MCF 10A (cell line): ENCODE data around the gene PCGF1. TPM values are rescaled to one million over a fixed set of nuclear protein-coding genes. Genes with fewer than 3 reads are reported as not detected.
A peak's percentile ranks its signal among the peaks of the same experiment; 100 is the strongest.

Experiments used
- BruUV-seq: library from RNA; stranded (reverse); fragments of 400-500 nt; replicated peaks from 2 replicates; lab custom pipeline; 2021; lab: Mats Ljungman, UMichigan
- CTCF ChIA-PET: fragments of 300-600 bp; sonication (Branson Sonifier 250); formaldehyde crosslinking; extraction: SDS; loops from one replicate; lab custom pipeline; 2021; ENCODE audit warnings: antibody characterized with exemption, inconsistent platforms; lab: Yijun Ruan, JAX
- POLR2A ChIA-PET: fragments of 300-600, 350-650 bp; sonication (Branson Sonifier 250); formaldehyde crosslinking; extraction: SDS; loops from one replicate; lab custom pipeline; 2020; ENCODE audit warnings: antibody characterized with exemption, inconsistent platforms; lab: Yijun Ruan, JAX
- DNase-seq: peaks from one replicate; pipeline ENCODE4 v3.0.0-alpha.2; 2018; ENCODE audit not compliant: unreplicated experiment
- H3K27ac Mint-ChIP-seq: one replicate; pipeline ENCODE4 v1.8.0; 2022; ENCODE audit warnings: mild to moderate bottlenecking, low read depth, mixed read lengths; ENCODE audit not compliant: unreplicated experiment
- H3K27me3 Mint-ChIP-seq: one replicate; pipeline ENCODE4 v1.8.0; 2022; ENCODE audit warnings: mixed read lengths; ENCODE audit not compliant: insufficient read depth, unreplicated experiment
- H3K36me3 Mint-ChIP-seq: one replicate; pipeline ENCODE4 v1.8.0; 2022; ENCODE audit warnings: mild to moderate bottlenecking, moderate library complexity, mixed read lengths; ENCODE audit not compliant: insufficient read depth, unreplicated experiment
- H3K4me1 Mint-ChIP-seq: one replicate; pipeline ENCODE4 v1.8.0; 2022; ENCODE audit warnings: mixed read lengths; ENCODE audit not compliant: insufficient read depth, unreplicated experiment
- H3K4me3 Mint-ChIP-seq: one replicate; pipeline ENCODE4 v1.8.0; 2022; ENCODE audit warnings: mild to moderate bottlenecking, moderate library complexity, mixed read lengths; ENCODE audit not compliant: unreplicated experiment
- H3K9me3 Mint-ChIP-seq: one replicate; pipeline ENCODE4 v1.8.0; 2022; ENCODE audit warnings: mixed read lengths; ENCODE audit not compliant: unreplicated experiment
- CTCF ChIP-seq: fragments of 200-600 bp; IDR thresholded peaks from one replicate; pipeline ENCODE4 v1.8.0; 2022; ENCODE audit warnings: antibody characterized with exemption, mild to moderate bottlenecking; ENCODE audit not compliant: unreplicated experiment
- intact Hi-C: fragments of 100-400 bp; cut with micrococcal nuclease; formaldehyde crosslinking; loops from 2 replicates; pipeline ENCODE4 v1.14.1; 2022
- total RNA-seq: library from RNA; stranded (reverse); gene quantifications from 2 replicates; pipeline ENCODE4 v1.2.3, GENCODE V29; 2022

PCGF1 gene
- total RNA-seq, 1 experiment from 2014 or later = 41.6 TPM

DNA sequence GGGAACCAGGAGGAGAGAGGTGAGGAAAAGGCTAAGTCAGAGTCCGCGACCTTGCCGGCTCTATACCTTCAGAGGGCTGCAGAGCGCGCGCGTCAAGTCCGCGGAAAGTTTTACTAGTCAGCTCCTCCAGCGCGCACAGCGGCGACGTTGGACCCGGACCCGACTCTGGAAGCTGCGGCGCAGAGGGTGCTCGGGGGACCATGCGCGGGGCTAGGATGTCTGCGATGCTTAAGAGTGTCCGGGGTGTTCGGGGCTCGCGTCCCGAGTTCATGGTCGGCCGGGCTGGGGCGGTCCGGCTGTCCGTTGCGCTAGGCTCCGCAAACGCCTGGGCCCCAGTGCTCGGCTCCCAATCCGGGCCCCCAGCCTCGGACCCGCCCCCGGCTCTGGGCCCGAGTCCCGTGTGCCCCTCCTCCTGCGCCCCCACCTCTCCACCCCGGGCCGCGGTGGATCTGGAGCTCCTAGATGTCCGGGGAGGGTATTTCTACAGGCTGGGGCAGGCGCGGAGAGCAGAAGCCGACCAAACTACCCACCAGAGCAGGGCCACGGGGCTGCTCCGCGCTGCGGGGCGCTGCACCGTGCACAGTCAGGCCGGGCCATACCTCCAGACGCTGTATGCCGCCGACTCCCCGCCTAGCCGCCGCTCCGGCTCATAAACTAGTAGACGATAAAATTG is 8.1 kb downstream of the PCGF1 start, which contains the start of gene LBX2:
LBX2 (minus strand) TSS at position 337 of the 673 bp plus-strand sequence; CDS start at position 271, 66 bp downstream.
- Mint-ChIP-seq H3K27me3 (peaks cover 16% of the 10 kb centered on the region), H3K4me1 (peaks cover 11% of the 10 kb centered on the region), H3K9me3 (no peaks in the 10 kb centered on the region), H3K4me3 (peak within 1 kb of the TSS; percentile 51), H3K36me3 (peaks cover 21% of the 10 kb centered on the region), H3K27ac (no peak within 1 kb of the TSS)
- POLR2A ChIA-PET = no interaction called here
- no TSS peak for BruUV-seq
- no peak for TF ChIP-seq CTCF
- no peak for DNase-seq
- CTCF ChIA-PET = no interaction called here
- intact Hi-C loops = no loop called here

- intact Hi-C loops = no loop called here
- peak overlapping the region; percentile 51 for H3K4me3 Mint-ChIP-seq
- H3K27ac Mint-ChIP-seq = no peak overlapping the region
- peaks cover 11% of the 10 kb centered on the region for H3K4me1 Mint-ChIP-seq
- ChIA-PET CTCF (interaction anchor here (1.5 kb wide), 1 partner anchor 15 kb away, joined by 5 read pairs; the partner anchor contains the start of genes CCDC142 and TTC31), POLR2A (interaction anchor here (0.6 to 1.9 kb wide), 3 partner anchors 8 to 87 kb away, joined by 3 to 9 read pairs (median 3); partner anchors contain the start of gene PCGF1)
- H3K36me3 Mint-ChIP-seq = peaks cover 14% of the 10 kb centered on the region
- no peak for TF ChIP-seq CTCF
- no peaks in the 10 kb centered on the region for H3K9me3 Mint-ChIP-seq
- DNase-seq = no peak
- peaks cover 16% of the 10 kb centered on the region for H3K27me3 Mint-ChIP-seq
- BruUV-seq = no TSS peak
These were observed 8.8 kb downstream of the PCGF1 start for GRCh38 chr2:74498500-74499266.

DNA sequence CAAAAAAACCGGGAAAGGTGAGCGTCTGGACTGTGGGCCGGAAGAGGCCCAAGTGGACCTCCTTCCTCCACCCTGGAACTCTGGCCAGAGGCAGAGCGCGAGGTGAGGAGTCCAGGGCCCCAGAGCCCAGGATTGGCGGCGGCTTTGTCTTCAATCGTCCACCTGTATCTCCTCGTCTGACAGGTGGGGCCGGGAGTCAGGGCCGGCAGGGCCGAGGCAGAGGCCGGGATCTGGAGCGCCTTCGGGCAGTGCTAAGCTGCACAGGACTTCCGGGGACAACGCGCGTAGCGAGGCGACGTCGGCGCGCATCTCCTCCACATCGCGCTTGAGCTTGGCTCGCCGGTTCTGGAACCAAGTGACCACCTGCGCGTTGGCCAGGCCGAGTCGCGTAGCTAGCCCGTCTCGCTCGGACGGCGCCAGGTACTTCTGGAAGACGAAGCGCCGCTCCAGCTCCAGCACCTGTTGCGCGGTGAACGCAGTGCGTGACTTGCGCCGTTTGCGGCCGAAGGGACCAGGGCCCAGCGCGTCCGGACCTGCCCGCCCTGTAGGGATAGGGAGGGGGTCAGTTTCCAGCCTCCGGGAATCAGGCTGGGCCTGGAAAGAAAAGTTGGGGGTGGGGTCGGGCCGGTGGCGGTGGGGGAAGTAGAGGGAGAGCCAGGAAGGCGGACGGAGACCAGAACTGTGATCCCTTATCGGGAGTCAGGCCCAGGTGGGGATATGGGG is 9.6 kb downstream of the PCGF1 start:
- no peak for DNase-seq
- Mint-ChIP-seq H3K27me3 (peaks cover 16% of the 10 kb centered on the region), H3K27ac (no peak overlapping the region), H3K4me3 (peak overlapping the region; percentile 51), H3K36me3 (peaks cover 8% of the 10 kb centered on the region), H3K4me1 (peaks cover 11% of the 10 kb centered on the region), H3K9me3 (no peaks in the 10 kb centered on the region)
- no peak for TF ChIP-seq CTCF
- no TSS peak for BruUV-seq
- intact Hi-C loops = no loop called here
- ChIA-PET CTCF (interaction anchor here (1.5 kb wide), 1 partner anchor 14 kb away, joined by 5 read pairs; the partner anchor contains the start of genes CCDC142 and TTC31), POLR2A (interaction anchor here (0.6 to 1.9 kb wide), 4 partner anchors 9 to 89 kb away, joined by 3 to 9 read pairs (median 4); partner anchors contain the start of gene PCGF1)
